Mucosa of descending colon (tissue), 3 donors: ENCODE measurements around the gene M1AP. TPM values are rescaled to one million over a fixed set of nuclear protein-coding genes. Genes with fewer than 3 reads are reported as not detected.

Experiments used
- ATAC-seq: fragments of 200-7000 bp; cut with Tn5 transposase; one replicate; pipeline ENCODE4 v1.9.1; 2020; ENCODE audit warnings: mild to moderate bottlenecking, moderate library complexity
- DNase-seq, 3 donors: peaks; one replicate each; pipeline ENCODE4 v3.0.0-alpha.2; 2020
- H3K36me3 ChIP-seq: fragments of 200-600 bp; one replicate; pipeline ENCODE4 v1.8.0; 2021; ENCODE audit warnings: low read depth, mild to moderate bottlenecking
- H3K4me1 ChIP-seq: fragments of 200-600 bp; one replicate; pipeline ENCODE4 v1.8.0; 2021; ENCODE audit warnings: low read depth, mild to moderate bottlenecking
- H3K4me3 ChIP-seq: fragments of 200-600 bp; one replicate; pipeline ENCODE4 v1.8.0; 2021; ENCODE audit warnings: mild to moderate bottlenecking
- H3K9me3 ChIP-seq: fragments of 200-600 bp; one replicate; pipeline ENCODE4 v1.8.0; 2021; ENCODE audit warnings: mild to moderate bottlenecking
- CTCF ChIP-seq: fragments of 200-600 bp; IDR thresholded peaks from one replicate; pipeline ENCODE4 v1.8.0; 2022; ENCODE audit warnings: antibody characterized with exemption, mild to moderate bottlenecking
- intact Hi-C, 2 donors: fragments of 100-400 bp; cut with DNase I in 1 of 2; cut with micrococcal nuclease in 1 of 2; formaldehyde crosslinking; loops; one replicate each; pipeline versions ENCODE4 v1.11.0 to v1.11.1; 2022; cut with DNase I, micrococcal nuclease
- total RNA-seq, 3 donors: library from RNA; stranded (reverse); fragmentation: NEBNext Ultra II Directional in 2 of 3; extraction: Animal tissue kit (Norgen Biotek cat#: 25700) in 2 of 3; gene quantifications; one replicate each; pipeline versions ENCODE4 v1.2.1 to v1.2.4, GENCODE V29; 2021 to 2023
- donor health status: DM: no; HTN: no; CAD: no; lungs with moderate emphysema.
- donor health status: DM: no; HTN: no; CAD: no.
- donor health status: DM: no; HTN: yes; CAD: no.

The M1AP gene
- total RNA-seq, 3 donors from 2014 or later, result 0.19 to 0.43 (median 0.31) TPM

- no peak for DNase-seq
- no peak for TF ChIP-seq CTCF
- ATAC-seq, result peak; percentile 27
- H3K4me1 ChIP-seq, result no peaks in the 10 kb centered on the region
- H3K9me3 ChIP-seq, result no peaks in the 10 kb centered on the region
- H3K36me3 ChIP-seq, result no peaks in the 10 kb centered on the region
- intact Hi-C loops, result no loop called here
- H3K4me3 ChIP-seq, result no peak overlapping the region
Measured at GRCh38 chr2:74593826-74594772, 54.0 kb downstream of the M1AP start.

- TF ChIP-seq CTCF, result no peak
- H3K36me3 ChIP-seq, result no peaks in the 10 kb centered on the region
- ATAC-seq (no peak), DNase-seq (no peak)
- no peaks in the 10 kb centered on the region for H3K9me3 ChIP-seq
- no peaks in the 10 kb centered on the region for H3K4me1 ChIP-seq
- H3K4me3 ChIP-seq, result no peak overlapping the region
- intact Hi-C loops, result loop anchor here in 1 of 2 donors (5.0 kb wide), 1 partner anchor 106 kb away; the partner anchor contains the start of genes CCDC142 and TTC31
Measured at GRCh38 chr2:74588664-74589063, 59.5 kb downstream of the M1AP start.

- no peaks in the 10 kb centered on the region for H3K4me1 ChIP-seq
- peak; percentile 88 for ATAC-seq
- H3K4me3 ChIP-seq, result no peak overlapping the region
- intact Hi-C loops, result loop anchor here (1.0 to 5.0 kb wide), 2 partner anchors 104 to 105 kb away; partner anchors contain the start of genes TTC31 (in 2 of the 2) and CCDC142 (in 1 of the 2)
- TF ChIP-seq CTCF, result no peak
- peak in 2 of 3 donors; percentile 59 to 77 for DNase-seq
- no peaks in the 10 kb centered on the region for H3K9me3 ChIP-seq
- no peaks in the 10 kb centered on the region for H3K36me3 ChIP-seq
Measured at GRCh38 chr2:74587664-74588277, 60.4 kb downstream of the M1AP start.

GRCh38 chr2:74585406-74586185, 62.5 kb downstream of the M1AP start:
- intact Hi-C loops, result loop anchor here in 1 of 2 donors (5.0 kb wide), 1 partner anchor 103 kb away; the partner anchor contains the start of genes CCDC142 and TTC31
- peak in 1 of 3 donors; percentile 29 for DNase-seq
- no peak for TF ChIP-seq CTCF

GRCh38 chr2:74584088-74584645, 64.0 kb downstream of the M1AP start:
- Histone ChIP-seq H3K4me1 (no peaks in the 10 kb centered on the region), H3K4me3 (no peak overlapping the region), H3K36me3 (no peaks in the 10 kb centered on the region), H3K9me3 (no peaks in the 10 kb centered on the region)
- ATAC-seq (no peak), DNase-seq (no peak)
- intact Hi-C loops, result no loop called here
- no peak for TF ChIP-seq CTCF

More at GRCh38 chr2:74585406-74586185, 62.5 kb downstream of the M1AP start:
- no peaks in the 10 kb centered on the region for H3K9me3 ChIP-seq
- ATAC-seq, result no peak
- no peak overlapping the region for H3K4me3 ChIP-seq
- no peaks in the 10 kb centered on the region for H3K36me3 ChIP-seq
- H3K4me1 ChIP-seq, result no peaks in the 10 kb centered on the region
